CD4-positive, alpha-beta T cell (primary cell): ENCODE data around the gene UGT1A9. TPM values are rescaled to one million over a fixed set of nuclear protein-coding genes. Genes with fewer than 3 reads are reported as not detected.

Experiments
- ATAC-seq: fragments of 200-7000 bp; cut with Tn5 transposase; one replicate; pipeline ENCODE4 v1.10.0; 2022; ENCODE audit warnings: mild to moderate bottlenecking; ENCODE audit not compliant: poor library complexity
- CTCF ChIA-PET: fragments of 350-600 bp; sonication (Branson Sonifier 250); formaldehyde crosslinking; loops from one replicate; lab custom pipeline; 2021; ENCODE audit warnings: antibody characterized with exemption, inconsistent platforms; lab: Charles Lee
- POLR2A ChIA-PET: fragments of 350-600 bp; sonication (Branson Sonifier 250); formaldehyde crosslinking; loops from one replicate; lab custom pipeline; 2021; ENCODE audit warnings: antibody characterized with exemption, inconsistent platforms; lab: Charles Lee
- DNase-seq, 14 experiments: peaks; one replicate each; pipeline ENCODE4 v3.0.0-alpha.2; 2013 to 2020; ENCODE audit warnings: mixed read lengths in 2 of 14
- H3K27ac ChIP-seq, 2 donors: one replicate each; pipeline versions ENCODE4 v1.5.1 to v1.7.0; 2013; ENCODE audit warnings: low read length in 2 of 2, low read depth in 1 of 2, mild to moderate bottlenecking in 1 of 2
- H3K27me3 ChIP-seq, 2 experiments: 1 replicate in 1 of 2; 2 replicates in 1 of 2; pipeline versions ENCODE4 v1.6.1 to v1.7.0; 2013; ENCODE audit warnings: low read length in 2 of 2, control low read depth in 1 of 2, mild to moderate bottlenecking in 1 of 2, moderate library complexity in 1 of 2; ENCODE audit not compliant: insufficient read depth in 2 of 2, control insufficient read depth in 1 of 2
- H3K36me3 ChIP-seq: one replicate; pipeline ENCODE4 v1.6.1; 2013; ENCODE audit warnings: low read length, control low read depth; ENCODE audit not compliant: insufficient read depth
- H3K4me1 ChIP-seq: one replicate; pipeline ENCODE4 v1.6.1; 2013; ENCODE audit warnings: low read length, control low read depth; ENCODE audit not compliant: insufficient read depth
- H3K4me3 ChIP-seq: one replicate; pipeline ENCODE4 v1.5.1; 2013; ENCODE audit warnings: mild to moderate bottlenecking, low read length, moderate library complexity
- H3K9me3 ChIP-seq, 2 experiments: 1 replicate in 1 of 2; 2 replicates in 1 of 2; pipeline versions ENCODE4 v1.6.1 to v1.7.0; 2013; ENCODE audit warnings: low read length in 2 of 2, mild to moderate bottlenecking in 2 of 2, control low read depth in 1 of 2, moderate library complexity in 1 of 2; ENCODE audit not compliant: control insufficient read depth in 1 of 2, insufficient read depth in 1 of 2
- H3K27ac Mint-ChIP-seq: one replicate; pipeline ENCODE4 v1.8.0; 2020; ENCODE audit warnings: mixed read lengths
- H3K27me3 Mint-ChIP-seq: one replicate; pipeline ENCODE4 v1.8.0; 2021; ENCODE audit warnings: mixed read lengths
- H3K36me3 Mint-ChIP-seq: one replicate; pipeline ENCODE4 v1.8.0; 2021; ENCODE audit warnings: low read depth, mixed read lengths
- H3K4me1 Mint-ChIP-seq: one replicate; pipeline ENCODE4 v1.8.0; 2021; ENCODE audit warnings: low read depth, mixed read lengths
- H3K4me3 Mint-ChIP-seq: one replicate; pipeline ENCODE4 v1.8.0; 2020; ENCODE audit warnings: mild to moderate bottlenecking, mixed read lengths
- H3K9me3 Mint-ChIP-seq: one replicate; pipeline ENCODE4 v1.8.0; 2020; ENCODE audit warnings: mixed read lengths
- CTCF ChIP-seq: fragments of 200-600 bp; IDR thresholded peaks from one replicate; pipeline ENCODE4 v1.8.0; 2022; ENCODE audit warnings: antibody characterized with exemption, mild to moderate bottlenecking
- intact Hi-C, 2 experiments: fragments of 100-400 bp; cut with DNase I in 1 of 2; cut with micrococcal nuclease in 1 of 2; formaldehyde crosslinking; loops; one replicate each; pipeline versions ENCODE4 v1.15.1 to v1.9.0; 2023 to 2025; cut with DNase I, micrococcal nuclease
- total RNA-seq, 174 experiments: library from RNA in 2 of 174; stranded (reverse) in 2 of 174; gene quantifications; one replicate each; pipeline ENCODE4 v1.2.3 and lab custom pipeline; 2021 to 2026

Gene UGT1A9
- total RNA-seq, 2 experiments from 2014 or later: not detected

GRCh38 chr2:233795735-233796171, 124.1 kb downstream of the UGT1A9 start:
- no peaks in the 10 kb centered on the region for H3K36me3 Mint-ChIP-seq
- POLR2A ChIA-PET: no interaction called here
- DNase-seq (peak in 2 of 14 experiments; percentile 4 to 19), ATAC-seq (no peak)
- H3K4me3 Mint-ChIP-seq: no peak overlapping the region
- TF ChIP-seq CTCF: no peak
- H3K27ac ChIP-seq: no peak overlapping the region
- H3K36me3 ChIP-seq: no peaks in the 10 kb centered on the region
- H3K4me1 Mint-ChIP-seq: no peaks in the 10 kb centered on the region
- H3K27ac Mint-ChIP-seq: no peak overlapping the region
- peaks cover 4% of the 10 kb centered on the region for H3K9me3 Mint-ChIP-seq
- H3K4me1 ChIP-seq: no peaks in the 10 kb centered on the region
- H3K27me3 ChIP-seq: no peaks in the 10 kb centered on the region
- no peaks in the 10 kb centered on the region for H3K27me3 Mint-ChIP-seq
- H3K9me3 ChIP-seq: no peaks in the 10 kb centered on the region
- intact Hi-C loops: no loop called here
- H3K4me3 ChIP-seq: no peak overlapping the region
- CTCF ChIA-PET: no interaction called here

- Mint-ChIP-seq H3K27me3 (no peaks in the 10 kb centered on the region), H3K4me1 (no peaks in the 10 kb centered on the region), H3K4me3 (no peak overlapping the region), H3K27ac (no peak overlapping the region), H3K9me3 (peaks cover 4% of the 10 kb centered on the region), H3K36me3 (no peaks in the 10 kb centered on the region)
- ChIA-PET CTCF (no interaction called here), POLR2A (no interaction called here)
- no peak for ATAC-seq
- Histone ChIP-seq H3K36me3 (no peaks in the 10 kb centered on the region), H3K27ac (no peak overlapping the region), H3K4me3 (no peak overlapping the region), H3K9me3 (no peaks in the 10 kb centered on the region), H3K4me1 (no peaks in the 10 kb centered on the region), H3K27me3 (no peaks in the 10 kb centered on the region)
- intact Hi-C loops: no loop called here
- TF ChIP-seq CTCF: no peak
- DNase-seq: no peak
Measured at GRCh38 chr2:233796254-233796653, 124.6 kb downstream of the UGT1A9 start.

GRCh38 chr2:233798335-233799086, 126.8 kb downstream of the UGT1A9 start:
- Mint-ChIP-seq H3K27me3 (peaks cover 7% of the 10 kb centered on the region), H3K4me1 (no peaks in the 10 kb centered on the region), H3K27ac (no peak overlapping the region), H3K9me3 (peaks cover 4% of the 10 kb centered on the region), H3K4me3 (no peak overlapping the region), H3K36me3 (no peaks in the 10 kb centered on the region)
- ATAC-seq (no peak), DNase-seq (no peak)
- Histone ChIP-seq H3K9me3 (no peaks in the 10 kb centered on the region), H3K27me3 (peaks cover 0 to 3% of the 10 kb centered on the region in 2 experiments), H3K4me1 (no peaks in the 10 kb centered on the region), H3K4me3 (no peak overlapping the region), H3K36me3 (no peaks in the 10 kb centered on the region), H3K27ac (no peak overlapping the region)
- CTCF ChIA-PET: no interaction called here
- intact Hi-C loops: no loop called here
- TF ChIP-seq CTCF: no peak
- POLR2A ChIA-PET: no interaction called here
